ENCODE measurements around the gene JRKL. TPM values are rescaled to one million over a fixed set of nuclear protein-coding genes. Genes with fewer than 3 reads are reported as not detected.
"Not testable (repeated sequence)": the region's sequence is repeated elsewhere in the genome, so short reads cannot be mapped to it uniquely, and the experiment has no call there.

The JRKL gene
- total RNA-seq, 4 donors from 2014 or later = 2.4 to 27.7 (median 7.5) TPM

DNA sequence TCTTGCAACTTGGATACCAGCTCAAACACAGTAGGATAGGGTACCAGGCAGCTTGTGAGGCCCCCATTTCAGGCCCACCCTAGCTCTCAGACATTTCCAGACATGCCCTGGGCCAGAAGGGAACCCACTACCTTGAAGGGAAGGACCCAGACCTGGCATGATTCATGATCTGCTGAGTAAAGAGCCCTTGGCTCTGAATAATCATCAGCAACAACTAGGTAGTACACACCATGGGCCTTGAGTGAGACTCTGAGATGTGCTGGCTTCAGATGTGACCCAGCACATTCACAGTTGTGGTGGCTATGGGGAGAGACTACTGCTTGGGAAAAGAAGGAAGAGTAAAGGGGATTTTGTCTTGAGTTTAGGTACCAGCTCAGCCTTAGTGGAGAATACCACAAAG is 23.6 kb downstream of the JRKL start:
- no peaks in the 10 kb centered on the region for H3K4me1 ChIP-seq
- no peak overlapping the region for H3K4me3 ChIP-seq
- no peaks in the 10 kb centered on the region for H3K36me3 ChIP-seq
- H3K27me3 ChIP-seq = no peaks in the 10 kb centered on the region
- DNase-seq = no peak
- intact Hi-C loops (cut with DNase I; ENCODE audit: low total_unique reads) = no loop called here
- H3K9me3 ChIP-seq = no peaks in the 10 kb centered on the region
- no peak for TF ChIP-seq CTCF (IDR thresholded peaks at IDR 0.05)
- no peak for TF ChIP-seq POLR2A (IDR thresholded peaks at IDR 0.05)
- no peak overlapping the region for H3K27ac ChIP-seq

DNA sequence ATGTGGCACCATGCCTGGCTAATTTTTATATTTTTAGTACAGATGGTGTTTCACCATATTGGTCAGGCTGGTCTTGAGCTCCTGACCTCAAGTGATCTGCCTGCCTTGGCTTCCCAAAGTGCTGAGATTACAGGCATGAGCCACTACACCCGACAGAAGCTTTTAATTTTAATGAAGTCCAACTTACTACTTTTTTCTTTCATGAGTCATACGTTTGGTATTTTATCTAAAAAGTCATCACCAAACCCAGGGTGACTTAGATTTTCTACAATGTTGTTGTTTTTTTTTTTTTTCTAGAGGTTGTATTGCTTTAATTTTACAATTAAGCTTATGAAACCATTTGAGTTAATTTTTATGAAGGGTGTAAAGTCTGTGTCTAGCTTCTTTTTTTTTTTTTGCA is 34.9 kb downstream of the JRKL start:
- H3K27ac ChIP-seq = no peak overlapping the region
- H3K4me3 ChIP-seq = no peak overlapping the region
- no peaks in the 10 kb centered on the region for H3K36me3 ChIP-seq
- no peaks in the 10 kb centered on the region for H3K4me1 ChIP-seq
- intact Hi-C loops (cut with DNase I; ENCODE audit: low total_unique reads) = no loop called here
- peaks cover 0 to 12% of the 10 kb centered on the region in 2 donors for H3K27me3 ChIP-seq
- no peak for DNase-seq
- no peak for TF ChIP-seq POLR2A (IDR thresholded peaks at IDR 0.05)
- TF ChIP-seq CTCF (IDR thresholded peaks at IDR 0.05) = no peak
- no peaks in the 10 kb centered on the region for H3K9me3 ChIP-seq

GRCh38 chr11:96430668-96431067 is 40.9 kb downstream of the JRKL start:
- Histone ChIP-seq H3K27me3 (no peaks in the 10 kb centered on the region), H3K27ac (no peak overlapping the region), H3K4me3 (no peak overlapping the region), H3K4me1 (no peaks in the 10 kb centered on the region), H3K36me3 (no peaks in the 10 kb centered on the region), H3K9me3 (no peaks in the 10 kb centered on the region)
- TF ChIP-seq CTCF (IDR thresholded peaks at IDR 0.05) = no peak
- TF ChIP-seq POLR2A (IDR thresholded peaks at IDR 0.05) = no peak
- DNase-seq = no peak
- intact Hi-C loops (cut with DNase I; ENCODE audit: low total_unique reads) = no loop called here

DNA sequence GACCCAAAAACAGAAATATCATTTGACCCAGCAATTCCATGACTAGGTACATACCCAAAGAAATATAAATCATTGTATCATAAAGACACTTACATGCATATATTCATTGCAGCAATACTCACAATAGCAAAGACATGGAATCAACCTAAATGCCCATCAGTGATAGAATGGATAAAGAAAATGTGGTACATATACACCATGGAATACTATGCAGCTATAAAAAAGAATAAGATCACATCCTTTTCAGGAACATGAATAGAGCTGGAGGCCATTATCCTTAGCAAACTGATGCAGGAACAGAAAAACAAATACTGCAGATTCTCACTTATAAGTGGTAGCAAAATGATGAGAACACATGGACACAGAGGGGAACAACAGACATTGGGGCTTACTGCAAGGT is 42.8 kb downstream of the JRKL start:
- H3K4me3 ChIP-seq; H3K4me1 ChIP-seq; H3K36me3 ChIP-seq; H3K27ac ChIP-seq; H3K27me3 ChIP-seq; DNase-seq; intact Hi-C loops (cut with DNase I; ENCODE audit: low total_unique reads); H3K9me3 ChIP-seq: not testable (repeated sequence)

MicroRNAs within 50 kb of the gene (microRNA counts, 767-probe panel; counts per million panel counts)
- 3,360 to 4,399 counts per million in 2 donors for microRNA hsa-miR-1260b

Small RNAs within 50 kb of the gene (microRNA-seq; reads per million reads assigned to microRNA genes)
- not detected for gene MIR1260B (ENCODE audit: borderline microRNAs expressed, borderline replicate concordance)

Small RNAs within 50 kb of the gene (small RNA-seq; reads per million reads assigned to genes)
- not detected for gene MIR1260B

Other genes starting within 250 kb of the JRKL start
- 10 to 100 TPM in 3 of 4 donors, 1 to 10 TPM in 1; 8.2 to 35.9 (median 19.8) TPM for gene MAML2, start 46.8 kb upstream of the JRKL start, total RNA-seq
- 10 to 100 TPM; 36.9 to 48.8 (median 42.5) TPM for gene CCDC82, start 101 bp upstream of the JRKL start, total RNA-seq